SK-N-MC (cell line): ENCODE data around the gene ZNF341.

Experiments
- EZH2 ChIP-seq: fragments of 200-600 bp; sonication (generic); IDR thresholded peaks from one replicate; pipeline ENCODE4 v1.6.1; 2017; ENCODE audit warnings: antibody characterized with exemption
- FOXP2 ChIP-seq: optimal IDR thresholded peaks from 2 replicates; pipeline ENCODE3; 2011; ENCODE audit warnings: mild to moderate bottlenecking, moderate library complexity; ENCODE audit not compliant: insufficient read depth; ENCODE audit errors: extremely low read length, control extremely low read depth
- POLR2AphosphoS5 ChIP-seq: IDR thresholded peaks from 2 replicates; pipeline ENCODE4 v1.6.1; 2012; ENCODE audit warnings: mild to moderate bottlenecking, low read depth, low read length, borderline replicate concordance

DNA sequence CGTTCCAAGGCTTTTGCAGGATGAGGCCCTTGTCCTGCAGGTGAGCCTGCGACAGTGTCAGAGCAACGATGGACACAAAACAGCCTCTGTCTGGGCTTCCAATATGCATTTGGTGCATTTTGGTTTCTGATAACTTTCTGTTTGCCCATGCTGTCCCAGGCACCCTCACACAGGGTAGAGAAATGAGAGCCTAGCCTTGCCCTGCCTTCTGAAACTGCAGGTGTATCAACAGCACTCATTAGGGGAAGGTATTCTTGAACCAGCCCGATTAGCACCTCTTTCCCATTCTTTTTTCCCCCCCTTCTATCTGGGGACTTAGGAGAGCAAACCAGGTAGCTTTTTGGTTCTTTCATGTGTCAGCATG, 109.6 kb downstream of the ZNF341 start:
- TF ChIP-seq EZH2 (no peak), POLR2AphosphoS5 (no peak), FOXP2 (no peak)
